HG02610 (cell line): ENCODE measurements around the gene ZDHHC11B.
"Not testable (repeated sequence)": the region's sequence is repeated elsewhere in the genome, so short reads cannot be mapped to it uniquely, and the experiment has no call there.

Experiments
- ATAC-seq: cut with Tn5 transposase; IDR thresholded peaks from one replicate; pipeline ENCODE4 v1.9.1; 2021; ENCODE audit warnings: mild to moderate bottlenecking, moderate library complexity; ENCODE audit not compliant: unreplicated experiment

ZDHHC11B gene, protein sequence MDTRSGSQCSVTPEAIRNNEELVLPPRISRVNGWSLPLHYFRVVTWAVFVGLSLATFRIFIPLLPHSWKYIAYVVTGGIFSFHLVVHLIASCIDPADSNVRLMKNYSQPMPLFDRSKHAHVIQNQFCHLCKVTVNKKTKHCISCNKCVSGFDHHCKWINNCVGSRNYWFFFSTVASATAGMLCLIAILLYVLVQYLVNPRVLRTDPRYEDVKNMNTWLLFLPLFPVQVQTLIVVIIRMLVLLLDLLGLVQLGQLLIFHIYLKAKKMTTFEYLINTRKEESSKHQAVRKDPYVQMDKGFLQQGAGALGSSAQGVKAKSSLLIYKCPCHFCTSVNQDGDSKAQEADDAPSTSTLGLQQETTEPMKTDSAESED

DNA sequence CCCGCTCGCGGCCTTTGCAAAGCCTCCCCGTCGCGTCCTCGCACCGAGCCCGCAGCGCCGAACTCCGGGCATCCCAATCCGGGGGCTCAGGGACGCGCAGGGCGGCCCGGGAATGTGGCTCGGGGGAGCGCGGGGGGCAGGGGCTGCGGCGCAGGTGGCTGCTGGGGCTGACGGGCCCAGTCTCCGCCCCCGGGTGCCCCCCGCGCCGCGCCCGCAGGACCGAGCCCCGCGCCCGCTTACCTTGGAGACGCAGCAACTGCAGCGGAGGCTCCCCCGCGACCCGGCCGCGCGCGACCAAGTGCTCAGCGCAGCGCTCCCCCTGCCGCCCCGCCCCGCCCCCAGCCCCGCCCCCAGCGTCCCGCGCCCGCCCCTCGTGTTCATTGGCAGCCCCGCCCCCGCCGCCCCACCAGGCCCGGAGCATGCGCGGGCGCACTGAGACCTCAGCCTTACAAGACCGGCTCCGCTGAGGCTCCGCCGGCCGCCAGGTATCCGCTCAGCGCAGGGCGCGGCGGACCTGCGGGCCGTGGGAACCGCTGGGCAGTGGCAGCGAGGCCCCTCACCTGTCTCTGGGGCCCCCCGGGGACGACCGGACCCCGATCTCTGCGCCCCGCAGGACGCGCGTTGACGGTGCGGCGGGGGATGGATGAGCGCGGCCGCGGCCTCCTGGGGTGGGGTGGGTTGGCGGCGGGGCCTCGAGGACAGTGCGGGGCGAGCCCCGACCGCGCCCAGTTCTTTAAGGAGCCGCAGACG is at the start of gene ZDHHC11B:
ZDHHC11B (minus strand) TSS at position 302 of the 750 bp plus-strand sequence. CDS start 17,810 bp downstream, outside the sequence.
- peak; percentile 62 for ATAC-seq

DNA sequence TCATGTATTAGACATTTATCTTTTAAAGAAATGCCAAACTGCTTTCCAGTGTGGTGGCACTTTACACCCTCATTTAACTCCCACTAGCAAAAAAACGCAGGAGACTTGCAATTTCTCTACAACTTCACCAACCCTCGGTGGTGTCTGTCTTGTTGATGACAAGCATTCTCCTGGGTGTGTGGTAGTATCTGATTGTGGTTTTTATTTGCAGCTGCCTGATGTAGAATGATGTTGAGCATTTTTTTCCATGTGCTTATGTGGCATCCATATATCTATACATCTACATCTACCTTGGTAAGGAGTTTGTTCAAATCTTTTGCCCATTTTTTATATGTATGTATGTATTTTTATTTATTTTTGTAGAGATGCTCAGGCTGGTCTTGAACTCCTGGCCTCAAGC is 49.5 kb upstream of the ZDHHC11B start:
- not testable (repeated sequence) for ATAC-seq

DNA sequence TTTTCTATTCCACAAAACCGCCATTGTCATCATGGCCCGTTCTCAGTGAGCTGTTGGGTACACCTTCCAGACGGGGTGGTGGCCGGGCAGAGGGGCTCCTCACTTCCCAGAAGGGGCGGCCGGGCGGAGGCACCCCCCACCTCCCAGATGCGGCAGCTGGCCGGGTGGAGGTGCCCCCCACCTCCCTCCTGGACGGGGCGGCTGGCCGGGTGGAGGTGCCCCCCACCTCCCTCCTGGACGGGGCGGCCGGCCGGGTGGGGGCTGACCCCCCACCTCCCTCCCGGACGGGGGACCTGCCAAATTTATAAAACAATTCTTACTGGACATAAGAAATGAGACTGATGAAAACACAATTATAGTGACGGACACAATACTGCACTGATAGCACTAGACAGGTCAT is 43.7 kb upstream of the ZDHHC11B start:
- ATAC-seq, result not testable (repeated sequence)

DNA sequence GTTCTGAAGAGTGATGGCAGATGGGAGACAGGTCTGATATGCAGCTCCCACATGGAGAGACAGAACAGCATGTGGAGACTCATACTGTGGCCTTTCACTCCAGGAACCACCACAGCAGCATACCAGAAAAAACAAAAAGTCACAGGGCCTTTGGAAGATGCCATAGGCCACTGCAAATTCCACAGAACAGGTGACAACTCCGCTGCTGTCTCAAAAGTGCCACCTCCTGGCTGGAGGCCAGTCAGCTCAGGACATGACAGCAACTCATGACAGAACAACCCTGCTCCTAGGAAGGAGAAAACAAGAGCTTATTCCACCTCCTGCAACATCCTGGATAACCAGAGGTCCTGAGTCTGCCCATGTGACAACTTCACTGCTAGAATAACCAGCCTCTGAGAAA is 41.0 kb upstream of the ZDHHC11B start:
- ATAC-seq, result not testable (repeated sequence)

DNA sequence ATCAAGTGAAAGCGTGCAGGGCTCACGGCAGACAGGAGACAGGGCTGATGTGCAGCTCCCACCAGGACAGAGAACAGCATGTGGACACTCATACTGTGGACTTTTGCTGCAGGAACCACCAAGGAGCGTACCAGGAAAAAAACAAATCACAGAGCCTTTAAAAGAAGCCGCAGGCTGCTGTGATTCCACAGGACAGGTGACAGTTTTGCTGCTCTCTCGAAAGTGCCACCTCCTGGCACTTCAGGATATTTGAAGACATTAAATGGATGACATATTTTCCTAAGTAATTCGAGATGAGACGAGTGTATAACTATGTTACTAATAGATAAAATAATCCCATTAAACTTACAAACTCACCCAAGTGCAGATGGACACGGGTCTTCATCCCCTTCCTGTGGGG is 37.0 kb upstream of the ZDHHC11B start:
- ATAC-seq, result no peak

DNA sequence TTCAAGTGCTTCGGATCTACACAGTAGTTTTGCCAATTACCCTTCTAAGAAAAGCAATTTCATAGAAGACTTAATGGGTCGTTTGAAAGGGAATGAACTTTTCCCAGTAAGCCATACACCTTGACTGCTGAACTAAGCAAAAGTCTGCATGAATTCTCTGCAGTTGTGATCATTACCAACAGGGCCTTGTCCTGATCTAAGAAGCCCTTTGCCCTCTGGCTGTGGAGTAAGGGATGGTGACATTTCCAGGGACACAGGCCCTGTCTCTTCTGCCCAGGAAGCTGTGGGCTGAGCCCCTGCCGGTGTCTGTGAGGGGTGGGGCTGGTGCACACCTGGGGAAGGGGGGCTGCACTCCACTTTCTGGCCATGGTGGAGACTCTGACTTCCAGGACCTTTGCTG is 35.7 kb upstream of the ZDHHC11B start:
- ATAC-seq, result no peak

DNA sequence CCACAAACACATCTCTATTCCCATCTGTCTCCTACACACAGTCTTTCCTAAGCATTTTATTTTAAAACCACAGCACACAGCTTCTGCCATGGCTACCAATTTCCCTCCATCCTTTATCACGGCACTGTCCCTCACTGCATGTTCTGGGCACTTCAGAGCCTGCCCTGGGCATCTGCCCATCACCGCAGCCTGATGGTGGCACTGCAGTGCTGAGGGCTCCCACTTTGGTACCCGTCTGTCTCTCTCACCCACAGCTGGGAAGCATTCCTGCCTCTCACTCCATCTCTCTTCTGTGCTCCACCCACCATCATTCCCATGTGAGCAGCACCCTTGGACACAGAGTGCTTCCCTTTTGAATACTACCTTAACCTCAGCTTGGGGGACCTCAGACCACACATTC is 34.5 kb upstream of the ZDHHC11B start:
- ATAC-seq, result no peak

DNA sequence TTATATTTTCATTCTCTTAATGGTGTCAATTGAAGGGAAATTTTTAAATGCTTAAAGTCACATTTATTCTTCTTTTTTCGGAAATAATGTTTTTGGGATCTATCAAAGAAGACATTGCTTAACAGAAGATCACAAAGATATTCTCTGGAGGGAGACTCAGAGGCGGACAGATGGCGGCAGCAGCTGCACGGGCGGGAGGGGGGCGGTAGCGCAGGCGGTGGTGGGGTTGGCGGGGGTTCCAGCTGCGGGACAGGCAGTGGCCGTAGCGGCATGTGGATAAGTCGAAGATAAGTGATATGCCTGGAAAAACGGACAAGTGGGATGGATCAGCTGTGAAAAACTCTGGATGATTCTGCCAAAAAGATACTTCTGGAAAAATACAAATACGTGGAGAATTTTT is 31.6 kb upstream of the ZDHHC11B start:
- no peak for ATAC-seq

DNA sequence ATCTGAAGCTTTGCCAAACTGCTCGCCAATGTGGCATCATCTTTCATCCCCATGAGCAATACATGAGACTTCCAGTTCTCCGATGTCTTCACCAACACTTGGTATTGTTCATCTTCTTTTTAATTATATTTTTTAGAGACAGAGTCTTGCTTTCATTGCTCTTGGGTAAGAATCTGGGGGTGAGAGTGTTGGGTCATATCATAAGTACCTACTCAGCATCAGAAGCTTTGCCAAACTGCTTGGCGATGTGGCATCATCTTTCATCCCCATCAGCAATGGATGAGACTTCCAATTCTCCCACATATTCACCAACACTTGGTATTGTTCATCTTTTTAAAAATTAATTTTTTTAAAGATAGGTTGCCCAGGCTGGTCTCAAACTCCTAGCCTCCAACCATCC is 30.9 kb upstream of the ZDHHC11B start:
- ATAC-seq, result no peak

DNA sequence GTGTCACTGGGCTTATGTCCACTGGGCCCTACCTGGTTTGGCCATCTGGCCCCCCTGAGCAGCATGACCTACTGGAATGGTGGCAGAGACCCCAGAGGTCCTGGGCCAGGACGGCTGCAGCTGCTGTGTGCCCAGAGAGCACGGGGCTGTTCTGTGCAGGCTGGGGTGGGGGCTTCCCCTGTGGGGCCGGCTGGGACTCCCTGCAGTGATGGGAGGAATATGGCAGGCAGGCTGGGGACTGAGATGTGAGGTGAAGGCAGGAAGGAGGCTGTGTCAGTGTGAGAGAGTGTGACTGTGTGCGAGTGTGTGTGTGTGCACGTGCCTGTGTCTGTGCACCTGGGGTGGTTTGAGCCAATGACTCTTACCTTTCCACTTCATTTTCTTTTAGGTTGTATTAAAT is 29.0 kb upstream of the ZDHHC11B start:
- not testable (repeated sequence) for ATAC-seq

DNA sequence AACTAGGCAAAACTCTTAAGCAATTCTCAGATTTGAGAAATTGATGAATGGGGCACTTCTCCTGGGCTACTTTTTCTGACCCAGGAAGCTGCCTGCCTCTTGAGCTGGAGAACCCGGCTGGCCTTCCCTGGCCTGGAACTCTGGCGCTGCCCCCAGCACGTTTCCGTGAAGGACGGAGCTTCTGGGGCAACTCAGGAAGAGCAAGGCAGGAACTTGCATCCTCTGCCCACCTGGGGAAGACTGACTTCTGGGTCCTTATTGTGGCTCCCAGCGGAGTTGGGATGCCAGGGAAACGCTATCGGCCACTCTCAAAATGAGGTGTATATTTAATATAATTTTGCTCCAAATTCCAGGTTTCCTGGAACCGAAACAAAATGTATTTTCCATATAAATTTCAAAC is 26.9 kb upstream of the ZDHHC11B start:
- ATAC-seq, result not testable (repeated sequence)

DNA sequence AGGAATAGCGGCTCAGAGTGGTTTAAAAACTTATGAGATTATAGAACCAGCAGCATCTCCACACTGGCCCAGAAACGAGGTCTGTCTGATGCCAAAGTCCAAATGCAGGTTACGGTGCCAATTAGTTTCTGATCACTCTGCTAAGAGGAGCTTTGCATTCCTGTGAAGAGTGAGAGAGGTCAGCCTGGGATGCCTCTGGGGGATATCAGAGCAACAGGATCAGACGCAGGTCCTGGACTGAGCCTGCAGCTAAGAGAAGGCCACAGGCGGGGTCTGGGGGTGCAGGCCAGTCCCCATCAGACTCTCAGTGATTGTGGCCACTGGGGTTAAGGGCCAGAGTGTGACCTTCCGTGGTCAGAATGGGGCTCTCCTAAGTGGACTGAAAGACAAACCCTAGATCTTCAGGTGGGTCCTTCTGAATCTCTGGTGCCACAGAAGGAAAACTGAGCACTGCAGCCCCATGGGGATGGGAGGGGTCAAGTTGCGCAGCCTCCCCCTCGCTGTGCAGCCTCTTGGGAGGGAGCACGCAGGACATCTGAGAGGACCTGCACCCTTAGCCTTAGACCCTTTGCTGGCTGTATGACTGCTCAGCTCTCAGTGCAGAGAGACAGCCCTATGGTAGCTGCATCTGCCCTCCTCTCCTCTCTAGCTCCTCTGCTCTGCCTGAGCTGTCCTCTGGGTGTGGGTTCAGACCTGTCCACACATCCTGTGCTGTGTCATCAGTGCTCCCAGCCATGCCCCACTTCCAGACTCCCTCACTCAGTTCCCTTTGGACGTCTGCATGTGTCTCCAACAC is 23.4 kb upstream of the ZDHHC11B start:
- not testable (repeated sequence) for ATAC-seq

DNA sequence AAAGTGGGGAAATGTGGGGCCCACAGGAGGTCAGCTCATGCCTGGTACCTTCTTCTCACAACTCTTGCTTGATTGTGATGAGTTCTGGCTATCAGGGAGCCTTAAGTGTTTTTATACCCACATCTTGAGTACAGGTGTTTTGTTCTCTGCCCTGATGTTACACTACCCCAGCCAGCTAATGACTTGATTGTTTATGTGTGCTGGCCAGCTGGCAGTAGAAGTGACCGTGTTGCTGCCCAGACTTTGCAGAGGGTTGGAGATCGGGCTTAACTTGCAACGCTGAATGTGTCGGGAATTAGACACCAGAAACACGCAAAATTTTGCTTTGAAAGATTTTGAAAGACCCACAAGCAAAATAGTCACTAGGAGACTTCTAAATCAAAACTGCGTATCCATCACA is 16.9 kb upstream of the ZDHHC11B start:
- no peak for ATAC-seq

DNA sequence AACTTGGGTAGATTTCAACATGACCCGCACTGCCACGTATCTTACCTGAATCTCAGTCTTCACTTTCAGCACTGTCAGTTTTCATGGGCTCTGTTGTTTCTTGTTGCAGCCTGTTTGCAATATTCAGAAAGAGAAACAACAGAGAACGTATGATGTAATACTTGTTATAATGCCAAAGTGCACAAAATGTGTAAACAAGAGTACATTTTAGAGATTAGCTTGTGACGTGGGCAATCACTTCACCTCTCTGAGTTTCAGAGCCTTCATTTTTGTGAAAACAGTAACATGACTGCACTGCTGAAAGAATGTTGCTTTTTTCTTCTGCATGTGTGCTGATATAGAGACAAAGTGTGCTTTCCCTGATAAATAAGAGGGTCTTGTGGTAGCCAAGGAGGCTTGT is 16.5 kb upstream of the ZDHHC11B start:
- ATAC-seq, result not testable (repeated sequence)

DNA sequence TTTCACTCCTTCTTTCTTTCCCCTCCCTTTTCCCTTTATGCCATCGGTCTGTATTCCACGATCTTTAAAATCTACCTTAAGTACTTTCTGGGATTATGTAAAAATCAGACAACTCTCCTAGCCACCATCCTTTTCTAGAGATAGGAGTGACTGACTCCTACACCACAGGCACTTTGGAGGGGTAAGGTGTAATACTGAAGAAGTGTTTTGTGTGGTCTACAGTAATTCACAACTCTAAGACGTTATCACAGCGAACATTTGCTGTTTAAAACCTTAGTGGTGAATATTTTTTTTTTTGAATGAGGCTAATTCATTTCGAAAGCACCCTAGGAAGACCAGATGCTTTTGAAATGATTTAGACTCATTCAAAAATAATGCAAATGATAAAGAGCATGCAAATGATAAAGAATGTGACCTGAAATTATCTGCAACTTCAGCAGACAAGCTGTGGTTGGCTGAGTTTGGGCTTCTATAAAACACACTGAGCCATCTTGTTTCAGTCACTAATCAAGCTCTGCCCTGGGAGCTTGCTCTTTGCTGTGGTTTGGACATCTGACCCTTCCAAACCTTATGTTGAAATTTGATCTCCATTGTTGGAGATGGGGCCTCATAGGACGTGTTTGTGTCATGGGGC is 14.1 kb upstream of the ZDHHC11B start:
- ATAC-seq, result not testable (repeated sequence)

DNA sequence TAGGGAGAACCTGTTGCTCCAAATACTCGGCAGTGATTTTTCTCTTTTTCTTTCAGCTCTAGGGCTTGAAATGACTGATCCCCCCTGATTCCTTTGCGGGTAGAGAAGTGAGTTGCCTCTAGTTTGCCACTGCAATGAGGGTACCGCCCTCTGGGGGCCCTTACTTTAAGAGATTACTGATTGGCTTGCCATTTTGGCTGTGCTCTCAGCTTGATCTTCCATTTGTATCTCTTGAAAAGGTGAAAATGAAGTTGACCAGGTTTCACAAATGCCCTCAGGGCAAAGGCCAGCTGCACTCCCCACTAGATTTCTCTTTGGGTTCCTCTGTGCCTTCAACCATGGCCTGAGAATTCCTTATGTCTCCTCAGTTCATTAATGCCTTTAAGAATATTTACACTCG is 13.5 kb upstream of the ZDHHC11B start:
- ATAC-seq, result not testable (repeated sequence)

DNA sequence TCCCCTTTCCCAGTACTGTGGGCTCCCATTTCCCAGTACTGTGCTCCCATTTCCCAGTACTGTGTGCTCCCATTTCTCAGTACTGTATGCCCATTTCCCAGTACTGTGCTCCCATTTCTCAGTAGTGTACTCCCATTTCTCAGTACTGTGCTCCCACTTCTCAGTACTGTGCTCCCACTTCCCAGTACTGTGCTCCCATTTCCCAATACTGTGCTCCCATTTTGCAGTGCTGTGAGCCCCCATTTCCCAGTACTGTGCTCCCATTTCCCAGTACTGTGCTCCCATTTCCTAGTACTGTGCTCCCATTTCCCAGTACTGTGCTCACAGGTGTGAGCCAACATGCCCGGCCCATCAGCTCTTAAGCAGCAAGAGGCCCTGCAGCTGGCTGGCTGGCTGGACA is 11.3 kb upstream of the ZDHHC11B start:
- not testable (repeated sequence) for ATAC-seq

DNA sequence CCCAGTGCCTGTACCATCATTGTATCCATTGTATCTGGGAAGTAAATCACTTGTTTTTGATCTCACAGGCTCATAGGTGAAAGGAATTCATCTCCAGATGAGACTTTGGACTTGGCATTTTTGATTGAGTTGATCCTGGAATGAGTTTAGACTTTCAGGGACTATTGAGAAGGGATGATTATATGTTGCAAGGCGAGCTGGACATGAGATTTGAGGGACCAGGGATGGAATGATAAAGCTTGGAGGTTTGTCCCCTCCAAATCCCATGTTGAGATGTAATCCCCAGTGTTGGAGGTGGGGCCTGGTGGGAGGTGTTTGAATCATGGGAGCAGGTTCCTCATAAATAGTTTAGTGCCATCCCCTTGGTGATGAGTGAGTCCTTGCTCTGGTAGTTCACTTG is 10.4 kb upstream of the ZDHHC11B start:
- not testable (repeated sequence) for ATAC-seq

DNA sequence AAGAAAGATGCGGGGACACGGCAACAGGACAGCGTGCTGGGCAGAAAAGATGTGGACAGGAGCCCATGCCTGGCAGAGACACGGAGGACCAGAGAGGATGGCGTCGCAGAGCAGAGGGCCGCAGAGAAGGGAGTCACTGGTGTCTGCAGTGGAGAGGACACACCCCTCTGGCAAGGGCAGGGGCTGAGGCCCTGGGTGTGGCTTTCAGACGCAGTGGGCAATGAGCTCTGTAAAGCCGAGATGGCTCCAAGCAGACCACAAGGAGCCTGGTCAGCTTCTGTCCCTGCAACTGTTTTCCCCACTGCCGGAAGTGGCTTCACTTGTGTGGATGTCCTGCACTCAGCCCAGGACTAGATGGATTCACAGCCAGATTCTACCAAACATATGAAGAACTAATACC is 4.2 kb upstream of the ZDHHC11B start:
- ATAC-seq, result not testable (repeated sequence)

DNA sequence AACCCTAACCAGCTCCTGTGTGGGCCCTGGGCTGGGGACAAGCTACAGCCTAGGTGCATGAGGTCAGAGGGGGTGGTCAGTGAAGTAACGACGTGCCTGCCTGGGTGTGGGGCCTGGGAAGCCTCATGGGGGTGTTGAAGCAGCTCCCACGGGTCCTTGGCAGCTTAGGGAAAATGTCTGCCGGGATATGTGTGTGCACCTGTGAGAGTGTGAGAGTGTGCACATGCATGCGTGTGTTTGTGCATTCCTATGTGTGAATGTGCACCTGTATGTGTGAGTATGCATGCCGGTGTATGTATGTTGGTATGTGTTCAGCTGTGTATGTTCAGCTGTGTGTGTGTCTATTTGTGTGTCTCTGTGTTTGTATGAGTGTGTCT is 3.3 kb upstream of the ZDHHC11B start:
- ATAC-seq, result not testable (repeated sequence)
